ENCODE data around the gene CHERP. TPM values are rescaled to one million over a fixed set of nuclear protein-coding genes. Genes with fewer than 3 reads are reported as not detected.

CHERP gene
- total and polyA plus RNA-seq, 2 donors (not counting 1 experiment from before 2014, with no cell fraction given), result 38.3 to 98.9 TPM

DNA sequence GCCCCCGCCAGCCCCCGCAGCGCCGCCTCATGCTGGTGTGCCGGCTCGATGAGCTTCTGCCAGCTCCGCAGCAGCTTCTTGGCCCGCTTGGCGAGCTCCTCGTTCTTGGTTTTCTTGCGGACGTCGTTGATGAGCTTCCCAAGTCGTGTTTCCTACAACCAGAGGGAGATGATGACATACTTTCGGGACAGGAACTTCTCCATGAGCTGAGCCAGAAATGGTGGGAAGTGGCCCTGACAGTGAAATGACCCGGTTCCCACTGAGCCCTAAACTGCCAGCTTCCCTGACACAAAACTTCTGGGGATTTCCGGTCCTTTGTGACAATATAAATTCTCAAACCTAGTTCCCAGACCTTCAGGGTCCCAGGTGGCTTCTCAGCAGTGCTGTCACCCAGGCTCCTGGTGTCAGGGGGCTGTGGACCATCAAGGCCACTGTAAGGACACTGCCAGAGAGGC, 35.3 kb upstream of the CHERP start:
- Mint-ChIP-seq H3K27me3 (no peaks in the 10 kb centered on the region), H3K4me3 (no peak overlapping the region), H3K4me1 (peaks cover 65% of the 10 kb centered on the region), H3K27ac (no peak overlapping the region), H3K9me3 (ENCODE audit: insufficient read depth) (no peaks in the 10 kb centered on the region)
- Histone ChIP-seq H3K36me3 (replicated peaks in 1 of 2; ENCODE audit: control extremely low read depth in 1 of 2, control insufficient read depth in 1 of 2, extremely low read depth in 1 of 2, insufficient read depth in 2 of 2, low read length in 1 of 2) (peaks cover 0 to 59% of the 10 kb centered on the region in 2 experiments), H3K9me3 (ENCODE audit: control extremely low read depth in 1 of 3, control insufficient read depth in 2 of 3, insufficient read depth in 1 of 3, low read length in 2 of 3) (no peaks in the 10 kb centered on the region), H3K4me2 (replicated peaks; ENCODE audit: low read depth, low read length, poor library complexity, severe bottlenecking) (no peak overlapping the region), H4K20me1 (ENCODE audit: control insufficient read depth, insufficient read depth, low read length, poor library complexity, severe bottlenecking) (peaks cover 82% of the 10 kb centered on the region), H3K4me3 (ENCODE audit: control extremely low read depth in 1 of 5, extremely low read depth in 1 of 5, insufficient read depth in 1 of 5, low read depth in 2 of 5, low read length in 4 of 5) (no peak overlapping the region), H3K79me2 (ENCODE audit: control insufficient read depth, insufficient read depth, low read length) (peaks cover 98% of the 10 kb centered on the region), H3K4me1 (ENCODE audit: control insufficient read depth in 2 of 2, insufficient read depth in 2 of 2, low read length in 2 of 2) (peaks cover 34 to 41% of the 10 kb centered on the region in 2 donors), H3K9ac (ENCODE audit: low read length) (no peak overlapping the region), H3K27ac (ENCODE audit: low read length in 2 of 2) (no peak overlapping the region), H3K27me3 (replicated peaks in 1 of 4; ENCODE audit: control extremely low read depth in 1 of 4, control insufficient read depth in 3 of 4, insufficient read depth in 4 of 4, low read length in 3 of 4) (no peaks in the 10 kb centered on the region), H2AFZ (ENCODE audit: insufficient read depth, low read depth, low read length, poor library complexity, severe bottlenecking) (no peak overlapping the region)
- no peak for DNase-seq
- intact Hi-C loops (cut with micrococcal nuclease), result no loop called here
- POLR2A ChIA-PET, result interaction anchor here (0.7 to 2.0 kb wide), 3 partner anchors 8 to 81 kb away, joined by 3 to 7 read pairs (median 3); no protein-coding TSS in a partner anchor
- TF ChIP-seq EZH2 (IDR thresholded peaks at IDR 0.05; ENCODE audit: borderline replicate concordance, insufficient read depth, low read depth, low read length, poor library complexity, severe bottlenecking), result no peak
- TF ChIP-seq, protein P1, sequence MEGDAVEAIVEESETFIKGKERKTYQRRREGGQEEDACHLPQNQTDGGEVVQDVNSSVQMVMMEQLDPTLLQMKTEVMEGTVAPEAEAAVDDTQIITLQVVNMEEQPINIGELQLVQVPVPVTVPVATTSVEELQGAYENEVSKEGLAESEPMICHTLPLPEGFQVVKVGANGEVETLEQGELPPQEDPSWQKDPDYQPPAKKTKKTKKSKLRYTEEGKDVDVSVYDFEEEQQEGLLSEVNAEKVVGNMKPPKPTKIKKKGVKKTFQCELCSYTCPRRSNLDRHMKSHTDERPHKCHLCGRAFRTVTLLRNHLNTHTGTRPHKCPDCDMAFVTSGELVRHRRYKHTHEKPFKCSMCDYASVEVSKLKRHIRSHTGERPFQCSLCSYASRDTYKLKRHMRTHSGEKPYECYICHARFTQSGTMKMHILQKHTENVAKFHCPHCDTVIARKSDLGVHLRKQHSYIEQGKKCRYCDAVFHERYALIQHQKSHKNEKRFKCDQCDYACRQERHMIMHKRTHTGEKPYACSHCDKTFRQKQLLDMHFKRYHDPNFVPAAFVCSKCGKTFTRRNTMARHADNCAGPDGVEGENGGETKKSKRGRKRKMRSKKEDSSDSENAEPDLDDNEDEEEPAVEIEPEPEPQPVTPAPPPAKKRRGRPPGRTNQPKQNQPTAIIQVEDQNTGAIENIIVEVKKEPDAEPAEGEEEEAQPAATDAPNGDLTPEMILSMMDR (IDR thresholded peaks at IDR 0.05), result no peak
- ATAC-seq (ENCODE audit: low read depth), result no peak
- CTCF ChIA-PET, result interaction anchor here (0.6 kb wide), 1 partner anchor 1265 kb away, joined by 4 read pairs; no protein-coding TSS in a partner anchor
- 95% methylated on average over 17 of the region's 17 CpGs for WGBS (ENCODE audit: insufficient coverage)

DNA sequence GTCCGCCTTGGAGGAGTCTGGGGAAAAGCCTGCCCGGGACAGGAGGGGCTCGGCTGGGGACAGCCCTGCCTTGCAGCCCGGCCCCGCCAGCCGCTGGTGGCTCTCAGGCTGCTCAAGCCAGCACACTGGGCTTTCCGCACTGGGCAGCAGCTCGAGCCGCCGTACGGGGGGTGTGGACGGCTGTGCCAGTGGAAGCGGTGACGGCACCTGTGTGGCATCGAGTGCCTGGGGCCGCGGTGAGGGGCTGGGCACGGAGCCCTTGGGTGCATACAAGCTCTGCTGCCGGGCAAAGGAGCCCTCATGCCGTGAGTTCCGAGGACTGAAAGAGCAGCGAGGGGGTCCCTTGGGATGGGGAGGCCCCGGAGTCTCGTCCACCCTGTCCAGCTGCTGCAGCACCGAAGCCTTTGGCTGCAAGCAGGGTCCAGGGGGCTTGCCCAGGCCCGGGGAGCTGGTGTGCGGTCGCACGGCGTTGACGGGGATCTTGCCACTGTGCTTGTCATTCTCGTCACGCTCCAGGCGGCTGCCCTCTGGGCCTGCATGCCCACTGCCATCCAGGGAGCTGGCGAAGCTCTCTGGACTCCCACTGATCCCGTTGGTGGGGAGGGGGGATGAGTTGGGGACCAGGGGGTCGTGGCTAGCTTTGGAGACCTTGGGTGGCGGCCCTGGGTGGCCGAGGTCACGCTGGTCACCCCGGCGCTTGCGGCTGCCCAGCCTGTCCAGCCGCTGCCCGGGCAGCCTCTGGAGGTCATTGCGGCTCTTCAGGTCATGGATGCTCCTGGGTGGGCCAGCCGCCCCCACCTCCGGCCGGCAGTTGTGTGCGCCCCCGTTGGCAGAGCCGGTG, 34.7 kb upstream of the CHERP start:
- POLR2A ChIA-PET, result interaction anchor here (0.7 to 2.0 kb wide), 3 partner anchors 9 to 80 kb away, joined by 3 to 7 read pairs (median 3); no protein-coding TSS in a partner anchor
- intact Hi-C loops (cut with micrococcal nuclease), result no loop called here
- Histone ChIP-seq H4K20me1 (ENCODE audit: control insufficient read depth, insufficient read depth, low read length, poor library complexity, severe bottlenecking) (peaks cover 75% of the 10 kb centered on the region), H3K4me2 (replicated peaks; ENCODE audit: low read depth, low read length, poor library complexity, severe bottlenecking) (no peak overlapping the region), H3K27me3 (replicated peaks in 1 of 4; ENCODE audit: control extremely low read depth in 1 of 4, control insufficient read depth in 3 of 4, insufficient read depth in 4 of 4, low read length in 3 of 4) (no peaks in the 10 kb centered on the region), H3K27ac (ENCODE audit: low read length in 2 of 2) (no peak overlapping the region), H3K9ac (ENCODE audit: low read length) (no peak overlapping the region), H3K9me3 (ENCODE audit: control extremely low read depth in 1 of 3, control insufficient read depth in 2 of 3, insufficient read depth in 1 of 3, low read length in 2 of 3) (no peaks in the 10 kb centered on the region), H3K79me2 (ENCODE audit: control insufficient read depth, insufficient read depth, low read length) (peaks cover 96% of the 10 kb centered on the region), H2AFZ (ENCODE audit: insufficient read depth, low read depth, low read length, poor library complexity, severe bottlenecking) (no peak overlapping the region), H3K4me3 (ENCODE audit: control extremely low read depth in 1 of 5, extremely low read depth in 1 of 5, insufficient read depth in 1 of 5, low read depth in 2 of 5, low read length in 4 of 5) (no peak overlapping the region), H3K4me1 (ENCODE audit: control insufficient read depth in 2 of 2, insufficient read depth in 2 of 2, low read length in 2 of 2) (peaks cover 27 to 34% of the 10 kb centered on the region in 2 donors), H3K36me3 (replicated peaks in 1 of 2; ENCODE audit: control extremely low read depth in 1 of 2, control insufficient read depth in 1 of 2, extremely low read depth in 1 of 2, insufficient read depth in 2 of 2, low read length in 1 of 2) (peaks cover 0 to 57% of the 10 kb centered on the region in 2 experiments)
- WGBS (ENCODE audit: insufficient coverage), result 96% methylated on average over 51 of the region's 52 CpGs
- ATAC-seq (ENCODE audit: low read depth) (no peak), DNase-seq (no peak)
- Mint-ChIP-seq H3K4me3 (no peak overlapping the region), H3K27ac (no peak overlapping the region), H3K9me3 (ENCODE audit: insufficient read depth) (no peaks in the 10 kb centered on the region), H3K27me3 (no peaks in the 10 kb centered on the region), H3K4me1 (peaks cover 63% of the 10 kb centered on the region)
- TF ChIP-seq EZH2 (IDR thresholded peaks at IDR 0.05; ENCODE audit: borderline replicate concordance, insufficient read depth, low read depth, low read length, poor library complexity, severe bottlenecking), result no peak
- TF ChIP-seq, protein P1 (IDR thresholded peaks at IDR 0.05), result no peak
- CTCF ChIA-PET, result interaction anchor here (0.6 kb wide), 1 partner anchor 1264 kb away, joined by 4 read pairs; no protein-coding TSS in a partner anchor
